Fibroblast of pulmonary artery (primary cell): ENCODE data around the gene ZBTB2.

ENCODE experiments used
- DNase-seq: peaks from one replicate; pipeline ENCODE4 v3.0.0-alpha.2; 2010; ENCODE audit warnings: low read depth
- H3K4me3 ChIP-seq: replicated peaks from 2 replicates; pipeline ENCODE4 v1.5.1; 2011; ENCODE audit warnings: low read depth, mild to moderate bottlenecking, control low read depth, low read length, moderate library complexity
- CTCF ChIP-seq: IDR thresholded peaks from 2 replicates; pipeline ENCODE4 v1.5.1; 2011; ENCODE audit warnings: mild to moderate bottlenecking, control low read depth, low read length, inconsistent platforms; ENCODE audit errors: missing control alignments

Gene ZBTB2

DNA sequence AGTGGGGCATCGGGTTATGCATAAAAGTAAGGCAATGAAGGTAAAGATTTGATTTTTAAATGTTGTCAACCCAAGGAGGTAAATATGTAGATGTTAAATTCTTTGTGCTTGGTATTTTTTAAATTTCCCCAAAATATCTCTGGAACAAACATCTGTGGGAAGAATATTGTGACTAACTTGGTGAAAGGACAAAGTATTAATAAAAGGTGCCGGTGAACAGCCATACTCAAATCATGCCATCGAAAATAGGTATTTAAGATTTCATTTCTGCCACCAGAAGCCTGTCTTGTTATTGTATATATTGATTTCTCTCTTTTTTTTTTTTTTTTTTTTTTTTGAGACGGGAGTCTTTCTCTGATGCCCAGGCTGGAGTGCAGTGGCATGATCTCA lies 12.6 kb upstream of the ZBTB2 start:
- no peak for DNase-seq
- H3K4me3 ChIP-seq: no peak overlapping the region
- TF ChIP-seq CTCF: no peak

GRCh38 chr6:151402228-151402627 lies 10.9 kb upstream of the ZBTB2 start:
- no peak for TF ChIP-seq CTCF
- DNase-seq: no peak

GRCh38 chr6:151400473-151400872 lies 9.1 kb upstream of the ZBTB2 start:
- no peak overlapping the region for H3K4me3 ChIP-seq
- peak; percentile 18 for DNase-seq
- TF ChIP-seq CTCF: no peak

More at GRCh38 chr6:151402228-151402627, 10.9 kb upstream of the ZBTB2 start:
- no peak overlapping the region for H3K4me3 ChIP-seq

DNA sequence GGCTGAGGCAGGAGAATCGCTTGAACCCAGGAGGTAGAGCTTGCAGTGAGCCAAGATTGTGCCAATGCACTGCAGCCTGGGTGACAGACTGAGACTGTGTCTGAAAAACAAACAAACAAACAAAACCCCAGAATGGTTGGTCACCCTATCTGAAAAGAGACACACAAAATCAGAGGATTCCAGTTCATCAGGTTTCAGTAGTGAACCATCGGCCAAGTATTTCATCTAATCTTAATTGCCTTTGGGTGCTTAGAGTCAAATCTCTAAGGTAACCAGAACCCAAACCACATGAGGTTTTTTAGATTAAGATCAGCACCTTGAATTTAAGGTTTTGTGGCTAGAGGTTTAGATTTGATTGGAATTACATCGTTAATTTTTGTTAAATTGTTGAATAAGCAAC lies 8.3 kb upstream of the ZBTB2 start:
- H3K4me3 ChIP-seq: no peak overlapping the region
- no peak for TF ChIP-seq CTCF
- DNase-seq: no peak

GRCh38 chr6:151393410-151393809 lies 2.1 kb upstream of the ZBTB2 start:
- no peak overlapping the region for H3K4me3 ChIP-seq
- DNase-seq: no peak
- no peak for TF ChIP-seq CTCF

GRCh38 chr6:151392427-151392826 lies 1.1 kb upstream of the ZBTB2 start:
- TF ChIP-seq CTCF: no peak
- no peak for DNase-seq
- peak overlapping the region; percentile 75 for H3K4me3 ChIP-seq

- TF ChIP-seq CTCF: no peak
- peak; percentile 71 for DNase-seq
- peak overlapping the region; percentile 75 for H3K4me3 ChIP-seq
These were observed 398 bp downstream of the ZBTB2 start for GRCh38 chr6:151390851-151391470.
